ENCODE data around the gene HOXB8. TPM values are rescaled to one million over a fixed set of nuclear protein-coding genes. Genes with fewer than 3 reads are reported as not detected.
A peak's percentile ranks its signal among the peaks of the same experiment; 100 is the strongest.

The HOXB8 gene
- total RNA-seq, 2 experiments from 2014 or later: not detected

DNA sequence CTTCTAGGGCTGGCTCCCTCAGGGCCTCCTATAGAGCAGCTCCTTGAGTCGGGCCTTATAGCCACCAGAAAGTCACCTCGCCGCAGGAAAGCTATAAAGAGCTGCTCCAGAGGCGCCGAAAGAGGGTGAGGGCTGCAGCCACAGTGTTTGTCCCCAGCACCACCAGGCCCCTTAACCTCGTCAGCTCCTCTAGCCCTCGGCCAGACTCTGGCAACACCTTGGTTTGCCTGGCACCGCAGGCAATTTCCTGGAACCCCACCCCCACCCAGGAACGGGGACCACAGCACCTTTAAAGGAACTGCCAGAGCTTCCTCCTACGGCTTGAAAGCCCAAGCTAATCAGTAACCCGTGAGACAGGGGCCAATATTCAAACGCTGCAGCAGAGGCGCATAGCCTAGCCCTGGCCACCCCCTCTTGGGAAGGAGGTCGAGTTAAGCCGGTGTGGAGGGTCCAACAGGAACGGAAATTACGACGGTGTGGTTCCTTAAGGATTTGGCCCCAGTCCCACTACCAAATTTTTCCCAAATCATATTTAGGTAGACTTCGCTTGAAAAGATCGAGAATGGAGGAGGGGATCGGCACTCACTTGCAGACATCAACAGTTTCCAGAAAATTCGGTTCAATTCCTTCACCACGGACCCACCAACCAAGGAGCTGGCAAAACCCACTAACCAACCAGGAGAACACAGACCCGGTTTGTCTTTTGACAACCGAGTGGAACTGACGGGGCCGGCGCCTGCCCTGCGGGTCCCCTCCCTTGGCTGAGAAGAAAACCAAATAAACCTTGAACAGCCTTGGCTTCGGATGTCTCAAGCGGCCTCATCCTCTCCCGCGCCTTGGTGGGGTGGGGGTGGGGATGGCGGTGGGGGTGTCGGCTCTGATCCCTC, 13.3 kb downstream of the HOXB8 start:
- Mint-ChIP-seq H3K27me3 (ENCODE audit: low read depth) (peaks cover 88% of the 10 kb centered on the region), H3K4me1 (ENCODE audit: low read depth) (peaks cover 33% of the 10 kb centered on the region), H3K9me3 (no peaks in the 10 kb centered on the region), H3K27ac (no peak overlapping the region), H3K36me3 (ENCODE audit: low read depth) (no peaks in the 10 kb centered on the region), H3K4me3 (no peak overlapping the region)
- DNase-seq: no peak
- CTCF ChIA-PET: interaction anchor here (0.5 to 1.8 kb wide), 8 partner anchors 8 to 342 kb away, joined by 3 to 10 read pairs (median 3); no protein-coding TSS in a partner anchor
- intact Hi-C loops (cut with micrococcal nuclease): no loop called here

DNA sequence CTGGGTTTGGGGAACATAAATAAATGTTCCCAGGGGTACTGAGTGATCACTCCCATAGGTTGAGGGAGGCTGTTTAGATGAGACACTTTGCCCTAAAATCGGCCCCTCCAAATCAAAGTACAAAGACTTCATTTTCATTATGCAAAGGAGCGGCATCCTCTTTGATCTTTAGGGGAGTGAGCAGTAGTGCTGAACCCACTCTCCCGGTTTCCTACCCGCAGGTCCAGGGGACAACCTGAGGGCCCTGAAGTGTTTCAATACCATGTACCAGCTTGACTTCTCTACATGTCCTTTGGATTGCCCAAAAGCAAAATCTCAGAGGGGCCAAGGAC, 13.9 kb downstream of the HOXB8 start:
- intact Hi-C loops (cut with micrococcal nuclease): no loop called here
- Mint-ChIP-seq H3K9me3 (no peaks in the 10 kb centered on the region), H3K36me3 (ENCODE audit: low read depth) (no peaks in the 10 kb centered on the region), H3K4me3 (no peak overlapping the region), H3K27me3 (ENCODE audit: low read depth) (peaks cover 89% of the 10 kb centered on the region), H3K27ac (no peak overlapping the region), H3K4me1 (ENCODE audit: low read depth) (peaks cover 39% of the 10 kb centered on the region)
- DNase-seq: no peak
- CTCF ChIA-PET: interaction anchor here (0.5 to 1.8 kb wide), 8 partner anchors 8 to 285 kb away, joined by 3 to 10 read pairs (median 3); no protein-coding TSS in a partner anchor

DNA sequence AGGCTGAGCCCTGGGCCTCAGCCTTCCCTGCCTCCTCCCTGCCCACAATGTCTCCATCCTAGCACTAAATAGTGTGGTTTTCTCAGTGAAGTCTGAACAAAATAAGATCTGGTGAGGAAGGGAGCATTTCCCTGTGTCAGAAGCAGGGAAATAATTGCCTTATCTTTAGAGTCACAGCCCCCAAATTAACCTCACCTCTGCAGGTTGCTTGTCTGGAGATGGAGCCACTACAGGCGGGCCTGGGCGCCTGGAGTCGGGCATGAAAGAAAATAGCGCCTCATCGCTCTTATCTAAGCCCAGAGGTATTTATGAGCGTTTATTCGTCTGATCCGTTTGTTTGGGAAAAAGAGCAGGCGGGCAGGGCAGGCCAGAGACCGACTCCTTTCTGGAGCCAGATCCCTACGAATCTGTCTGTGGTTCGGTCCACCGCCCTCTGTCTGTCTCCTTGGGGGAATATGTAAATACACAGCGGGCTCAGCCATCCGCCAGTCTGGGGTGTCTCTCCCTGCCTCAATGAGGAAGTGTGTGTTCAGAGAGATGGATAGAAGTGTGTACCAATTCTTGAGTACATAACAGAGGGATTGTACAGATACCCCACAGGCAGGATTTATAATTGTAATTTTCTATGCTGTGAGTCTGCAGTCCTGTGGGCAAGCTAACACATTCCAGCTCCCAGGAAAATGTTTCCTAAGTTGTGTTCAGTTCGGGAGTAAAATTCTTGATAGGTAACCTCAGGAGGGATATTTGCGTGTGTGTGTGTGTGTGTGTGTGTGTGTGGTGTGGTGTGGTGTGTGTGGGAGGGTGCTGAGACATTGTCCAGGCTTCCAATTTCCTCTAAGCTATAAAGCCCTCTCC, 14.6 kb downstream of the HOXB8 start:
- CTCF ChIA-PET: interaction anchor here (0.5 to 1.8 kb wide), 6 partner anchors 13 to 285 kb away, joined by 3 to 10 read pairs (median 4); no protein-coding TSS in a partner anchor
- peaks cover 41% of the 10 kb centered on the region for H3K4me1 Mint-ChIP-seq (ENCODE audit: low read depth)
- no peak for DNase-seq
- H3K4me3 Mint-ChIP-seq: no peak overlapping the region
- H3K27me3 Mint-ChIP-seq (ENCODE audit: low read depth): peaks cover 90% of the 10 kb centered on the region
- no peaks in the 10 kb centered on the region for H3K36me3 Mint-ChIP-seq (ENCODE audit: low read depth)
- intact Hi-C loops (cut with micrococcal nuclease): no loop called here
- H3K9me3 Mint-ChIP-seq: no peaks in the 10 kb centered on the region
- no peak overlapping the region for H3K27ac Mint-ChIP-seq

DNA sequence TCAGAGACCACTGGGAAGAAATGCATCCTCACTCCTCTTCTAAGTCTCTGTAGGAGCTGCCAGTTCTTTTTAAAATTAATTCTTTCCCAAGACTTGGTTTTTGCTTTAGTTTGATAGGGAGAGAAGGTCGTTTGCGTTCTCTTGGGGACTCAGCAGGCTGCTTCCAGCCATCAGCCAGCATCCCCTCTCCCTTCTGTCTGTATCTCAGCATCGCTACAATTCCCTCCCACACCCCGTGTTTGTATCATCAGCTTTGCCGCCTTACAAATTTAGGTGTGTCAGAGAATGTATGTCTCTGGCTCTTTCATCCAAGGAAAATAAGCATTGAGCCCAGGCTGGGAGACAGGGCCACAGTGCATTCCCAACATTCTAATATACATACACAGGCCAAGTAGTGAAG, 15.7 kb downstream of the HOXB8 start:
- CTCF ChIA-PET: interaction anchor here (1.0 kb wide), 1 partner anchor 14 kb away, joined by 3 read pairs; no protein-coding TSS in a partner anchor
- Mint-ChIP-seq H3K36me3 (ENCODE audit: low read depth) (no peaks in the 10 kb centered on the region), H3K4me3 (no peak overlapping the region), H3K9me3 (no peaks in the 10 kb centered on the region), H3K27ac (no peak overlapping the region), H3K27me3 (ENCODE audit: low read depth) (peaks cover 90% of the 10 kb centered on the region), H3K4me1 (ENCODE audit: low read depth) (peaks cover 37% of the 10 kb centered on the region)
- intact Hi-C loops (cut with micrococcal nuclease): no loop called here
- DNase-seq: no peak

DNA sequence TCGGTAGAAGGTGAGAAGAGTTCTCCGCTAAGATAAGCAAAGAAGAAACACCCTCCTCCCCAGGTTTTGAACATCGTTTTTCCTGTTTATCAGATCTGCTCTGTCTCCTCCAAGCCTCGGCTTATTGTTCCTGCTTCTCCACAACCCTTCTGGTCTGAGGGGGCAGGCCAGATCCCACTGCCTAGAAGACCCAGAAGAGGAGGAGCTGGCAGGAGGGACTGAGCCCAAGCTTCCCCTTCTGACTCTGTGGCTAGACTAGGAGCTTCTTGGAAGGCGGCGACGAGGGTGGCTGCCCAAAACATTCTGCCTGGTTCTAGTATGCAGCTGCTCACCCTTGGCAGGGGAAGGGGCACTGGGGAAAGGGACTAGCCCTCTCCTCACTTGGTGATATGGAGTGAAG, 16.4 kb downstream of the HOXB8 start:
- peaks cover 36% of the 10 kb centered on the region for H3K4me1 Mint-ChIP-seq (ENCODE audit: low read depth)
- H3K27me3 Mint-ChIP-seq (ENCODE audit: low read depth): peaks cover 88% of the 10 kb centered on the region
- H3K4me3 Mint-ChIP-seq: no peak overlapping the region
- no peaks in the 10 kb centered on the region for H3K9me3 Mint-ChIP-seq
- intact Hi-C loops (cut with micrococcal nuclease): no loop called here
- no peak for DNase-seq
- H3K27ac Mint-ChIP-seq: no peak overlapping the region
- CTCF ChIA-PET: interaction anchor here (0.5 to 1.0 kb wide), 2 partner anchors 14 to 64 kb away, joined by 3 to 4 read pairs; no protein-coding TSS in a partner anchor
- H3K36me3 Mint-ChIP-seq (ENCODE audit: low read depth): no peaks in the 10 kb centered on the region

DNA sequence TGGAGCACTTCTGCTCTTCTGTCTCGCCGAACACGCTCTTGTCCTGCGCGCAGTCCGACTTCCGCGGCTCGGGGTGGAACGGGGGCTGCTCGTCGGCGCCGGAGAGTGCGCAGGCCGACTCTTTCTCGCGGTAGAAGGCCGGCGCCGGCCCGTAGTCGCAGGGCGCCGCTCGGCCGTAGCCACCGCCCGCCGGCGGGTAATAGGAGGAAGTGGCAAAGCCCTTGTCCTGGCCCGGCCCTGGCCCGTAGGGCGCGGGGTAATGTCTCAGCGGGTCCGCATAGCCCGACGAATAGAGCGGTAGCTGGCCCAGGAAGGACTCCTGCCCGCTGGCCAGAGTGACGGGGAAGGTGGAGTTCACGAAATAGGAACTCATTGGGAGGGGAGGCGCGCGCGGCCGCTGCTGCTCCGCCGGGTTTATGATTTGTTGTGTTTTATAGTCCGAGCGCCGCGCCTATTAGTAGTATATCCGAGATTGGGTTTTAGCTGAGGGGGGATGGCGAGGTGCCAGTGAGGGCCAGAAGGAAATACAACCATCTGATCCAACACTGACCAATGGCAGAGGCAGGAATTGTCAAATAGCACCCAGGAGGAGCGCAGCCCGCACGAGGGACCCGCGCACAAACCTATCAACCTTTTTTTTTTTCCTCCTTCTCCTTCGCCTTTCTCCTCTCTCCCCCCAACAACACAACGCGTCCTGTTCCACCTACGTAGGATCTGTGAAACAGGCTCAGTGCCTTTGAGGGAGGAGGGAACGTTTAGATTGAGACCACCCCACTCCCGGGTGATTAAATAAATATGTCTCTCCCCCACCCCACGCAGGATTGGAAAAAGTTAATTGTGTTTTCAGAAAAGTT, 17.1 kb downstream of the HOXB8 start:
- H3K4me3 Mint-ChIP-seq: peak overlapping the region; percentile 69
- CTCF ChIA-PET: interaction anchor here (0.5 to 1.1 kb wide), 4 partner anchors 15 to 246 kb away, joined by 3 to 4 read pairs (median 3); no protein-coding TSS in a partner anchor
- no peaks in the 10 kb centered on the region for H3K9me3 Mint-ChIP-seq
- peak; percentile 44 for DNase-seq
- peaks cover 88% of the 10 kb centered on the region for H3K27me3 Mint-ChIP-seq (ENCODE audit: low read depth)
- H3K27ac Mint-ChIP-seq: no peak overlapping the region
- no peaks in the 10 kb centered on the region for H3K36me3 Mint-ChIP-seq (ENCODE audit: low read depth)
- intact Hi-C loops (cut with micrococcal nuclease): loop anchor here (2.0 kb wide), 1 partner anchor 15 kb away; no protein-coding TSS in a partner anchor
- peaks cover 33% of the 10 kb centered on the region for H3K4me1 Mint-ChIP-seq (ENCODE audit: low read depth)

DNA sequence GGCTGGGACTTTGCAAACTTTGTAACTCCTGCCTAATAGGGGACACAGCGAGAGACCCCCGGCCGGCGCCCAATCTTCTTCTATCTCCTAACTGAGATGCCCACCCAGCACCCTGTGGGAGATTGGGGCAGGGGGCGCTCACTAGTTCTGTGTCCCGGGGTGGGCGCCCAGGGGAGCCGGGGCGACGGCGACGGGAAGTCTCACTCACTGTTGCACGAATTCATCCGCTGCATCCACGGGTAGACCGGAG, 17.6 kb downstream of the HOXB8 start:
- DNase-seq: no peak
- Mint-ChIP-seq H3K9me3 (no peaks in the 10 kb centered on the region), H3K4me3 (peak overlapping the region; percentile 69), H3K27ac (no peak overlapping the region), H3K4me1 (ENCODE audit: low read depth) (peaks cover 34% of the 10 kb centered on the region), H3K27me3 (ENCODE audit: low read depth) (peaks cover 88% of the 10 kb centered on the region), H3K36me3 (ENCODE audit: low read depth) (no peaks in the 10 kb centered on the region)
- intact Hi-C loops (cut with micrococcal nuclease): loop anchor here (2.0 kb wide), 1 partner anchor 15 kb away; no protein-coding TSS in a partner anchor
- CTCF ChIA-PET: interaction anchor here (0.9 to 1.1 kb wide), 2 partner anchors 21 to 246 kb away, joined by 3 read pairs; no protein-coding TSS in a partner anchor

DNA sequence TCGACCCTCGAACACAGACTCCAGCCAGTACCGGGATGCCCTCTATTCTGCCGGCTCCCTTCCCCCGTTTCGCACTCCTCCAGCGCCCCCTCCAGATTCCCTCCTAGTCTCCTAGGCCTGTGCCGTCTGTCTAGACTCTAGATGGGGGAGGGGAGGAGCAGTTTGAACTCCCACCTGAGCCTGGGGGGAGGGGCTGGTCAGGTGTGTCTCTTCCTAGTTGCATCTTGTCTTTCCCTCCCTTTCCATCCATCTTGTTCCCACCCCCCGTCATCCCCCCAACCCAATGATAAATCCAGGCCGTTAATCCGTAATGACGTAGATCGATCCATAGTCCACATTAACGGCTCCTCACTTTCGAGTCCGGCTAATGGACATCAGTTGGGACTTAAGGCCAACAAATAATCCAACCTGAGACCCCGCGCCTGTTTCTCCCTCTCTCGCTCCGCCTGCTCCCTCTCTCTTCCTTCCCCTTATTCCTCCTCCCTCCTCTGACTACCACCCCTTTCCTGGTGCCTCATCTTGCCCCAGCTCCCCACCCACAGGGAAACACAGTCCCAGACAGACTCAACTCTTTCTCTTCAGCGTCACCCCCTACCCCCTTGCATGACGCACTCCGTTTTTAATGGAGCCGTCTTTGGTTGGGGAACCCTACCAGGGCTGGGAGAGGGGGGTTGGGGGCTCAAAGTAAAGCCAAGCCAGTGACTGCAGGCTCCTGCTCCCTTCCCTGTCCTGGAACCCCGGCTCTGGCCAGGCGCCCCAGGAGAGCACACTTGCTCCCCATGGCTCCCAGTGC, 18.2 kb downstream of the HOXB8 start:
- peaks cover 88% of the 10 kb centered on the region for H3K27me3 Mint-ChIP-seq (ENCODE audit: low read depth)
- no peaks in the 10 kb centered on the region for H3K9me3 Mint-ChIP-seq
- H3K4me1 Mint-ChIP-seq (ENCODE audit: low read depth): peaks cover 34% of the 10 kb centered on the region
- no peaks in the 10 kb centered on the region for H3K36me3 Mint-ChIP-seq (ENCODE audit: low read depth)
- intact Hi-C loops (cut with micrococcal nuclease): loop anchor here (2.0 kb wide), 1 partner anchor 16 kb away; no protein-coding TSS in a partner anchor
- CTCF ChIA-PET: interaction anchor here (0.6 kb wide), 1 partner anchor 130 kb away, joined by 3 read pairs; no protein-coding TSS in a partner anchor
- peak overlapping the region; percentile 69 for H3K4me3 Mint-ChIP-seq
- DNase-seq: peak; percentile 36
- no peak overlapping the region for H3K27ac Mint-ChIP-seq

DNA sequence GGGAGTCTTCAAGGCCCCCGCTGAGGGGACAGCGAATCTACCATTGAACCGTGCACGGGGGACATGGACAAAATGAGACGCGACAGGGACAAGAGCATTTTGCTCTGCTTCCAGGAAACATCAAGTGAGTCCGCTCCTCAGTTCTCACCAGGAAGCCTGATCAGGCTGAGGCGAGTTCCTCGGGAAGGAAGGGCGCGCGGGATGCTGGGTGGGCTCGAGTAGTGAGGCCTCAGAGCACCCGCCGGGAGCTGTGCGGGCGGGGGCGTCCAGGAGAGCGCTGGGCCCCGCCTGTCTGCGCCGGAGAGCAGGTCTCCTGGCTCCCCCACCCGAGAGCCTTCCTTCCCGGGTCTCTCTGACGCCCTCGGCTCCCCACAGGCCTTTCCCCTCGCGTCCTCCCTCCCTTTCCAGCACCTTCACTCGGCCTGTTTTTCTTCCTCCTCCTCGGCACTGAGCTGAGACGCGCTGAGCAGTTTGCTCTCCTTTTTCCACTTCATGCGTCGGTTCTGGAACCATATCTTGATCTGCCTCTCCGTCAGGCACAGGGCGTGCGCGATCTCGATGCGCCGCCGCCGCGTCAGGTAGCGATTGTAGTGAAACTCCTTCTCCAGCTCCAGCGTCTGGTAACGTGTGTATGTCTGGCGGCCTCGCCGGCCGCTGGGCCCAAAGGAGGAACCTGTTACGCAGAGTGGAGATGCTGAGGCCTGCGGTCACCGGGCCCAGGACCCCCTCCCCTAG, 18.9 kb downstream of the HOXB8 start:
- peaks cover 88% of the 10 kb centered on the region for H3K27me3 Mint-ChIP-seq (ENCODE audit: low read depth)
- peak overlapping the region; percentile 69 for H3K4me3 Mint-ChIP-seq
- no peak overlapping the region for H3K27ac Mint-ChIP-seq
- CTCF ChIA-PET: interaction anchor here (0.6 to 3.5 kb wide), 4 partner anchors 17 to 245 kb away, joined by 3 to 19 read pairs (median 3); no protein-coding TSS in a partner anchor
- intact Hi-C loops (cut with micrococcal nuclease): loop anchor here (2.0 kb wide), 2 partner anchors 17 to 571 kb away; no protein-coding TSS in a partner anchor
- H3K36me3 Mint-ChIP-seq (ENCODE audit: low read depth): no peaks in the 10 kb centered on the region
- no peaks in the 10 kb centered on the region for H3K9me3 Mint-ChIP-seq
- H3K4me1 Mint-ChIP-seq (ENCODE audit: low read depth): peaks cover 33% of the 10 kb centered on the region
- peak; percentile 53 for DNase-seq

DNA sequence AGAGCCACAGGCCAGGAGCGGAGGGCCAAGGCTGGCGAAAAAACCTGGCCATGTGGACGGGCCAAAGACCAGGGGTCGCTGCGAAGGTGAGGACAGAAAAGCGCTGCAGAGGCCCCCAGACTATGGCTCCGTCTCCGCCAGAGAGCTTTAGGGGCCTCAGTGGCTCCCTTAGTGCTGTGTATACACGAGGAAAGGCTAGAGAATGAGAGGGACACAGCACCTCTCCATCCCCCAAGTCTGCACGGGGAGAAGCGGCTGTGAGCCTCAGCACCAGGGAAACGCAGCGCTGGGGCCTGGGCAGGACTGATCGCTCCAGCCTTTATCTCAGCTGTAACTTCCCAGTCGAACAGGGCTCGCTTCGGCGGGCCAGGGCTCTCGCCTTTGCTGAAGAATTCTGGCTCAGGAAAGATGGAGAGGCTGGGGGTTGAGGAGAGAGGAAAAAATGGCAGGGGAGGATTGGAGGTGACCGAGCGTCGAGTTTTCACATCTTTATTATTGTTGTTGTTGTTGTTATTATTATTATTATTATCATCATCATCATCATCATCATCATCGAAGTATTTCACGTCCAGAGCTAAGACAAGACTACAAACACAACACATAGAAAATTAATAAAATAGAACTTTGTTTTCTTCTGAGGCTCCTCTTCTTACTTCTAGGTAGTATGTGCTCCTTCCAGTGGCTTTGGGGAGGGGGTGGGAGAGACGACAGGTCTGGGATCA, 19.7 kb downstream of the HOXB8 start:
- Mint-ChIP-seq H3K9me3 (no peaks in the 10 kb centered on the region), H3K27me3 (ENCODE audit: low read depth) (peaks cover 90% of the 10 kb centered on the region), H3K27ac (no peak overlapping the region), H3K4me3 (no peak overlapping the region), H3K36me3 (ENCODE audit: low read depth) (no peaks in the 10 kb centered on the region), H3K4me1 (ENCODE audit: low read depth) (peaks cover 33% of the 10 kb centered on the region)
- intact Hi-C loops (cut with micrococcal nuclease): loop anchor here (2.0 kb wide), 1 partner anchor 571 kb away; no protein-coding TSS in a partner anchor
- no peak for DNase-seq
- CTCF ChIA-PET: interaction anchor here (0.6 to 3.5 kb wide), 8 partner anchors 13 to 336 kb away, joined by 3 to 19 read pairs (median 3); no protein-coding TSS in a partner anchor

All from activated naive CD4-positive, alpha-beta T cell treated with anti-CD3 and anti-CD28 coated beads for 36 hours (primary cell).